Measurements from ENCODE around the gene SORCS2.

Gene SORCS2

DNA sequence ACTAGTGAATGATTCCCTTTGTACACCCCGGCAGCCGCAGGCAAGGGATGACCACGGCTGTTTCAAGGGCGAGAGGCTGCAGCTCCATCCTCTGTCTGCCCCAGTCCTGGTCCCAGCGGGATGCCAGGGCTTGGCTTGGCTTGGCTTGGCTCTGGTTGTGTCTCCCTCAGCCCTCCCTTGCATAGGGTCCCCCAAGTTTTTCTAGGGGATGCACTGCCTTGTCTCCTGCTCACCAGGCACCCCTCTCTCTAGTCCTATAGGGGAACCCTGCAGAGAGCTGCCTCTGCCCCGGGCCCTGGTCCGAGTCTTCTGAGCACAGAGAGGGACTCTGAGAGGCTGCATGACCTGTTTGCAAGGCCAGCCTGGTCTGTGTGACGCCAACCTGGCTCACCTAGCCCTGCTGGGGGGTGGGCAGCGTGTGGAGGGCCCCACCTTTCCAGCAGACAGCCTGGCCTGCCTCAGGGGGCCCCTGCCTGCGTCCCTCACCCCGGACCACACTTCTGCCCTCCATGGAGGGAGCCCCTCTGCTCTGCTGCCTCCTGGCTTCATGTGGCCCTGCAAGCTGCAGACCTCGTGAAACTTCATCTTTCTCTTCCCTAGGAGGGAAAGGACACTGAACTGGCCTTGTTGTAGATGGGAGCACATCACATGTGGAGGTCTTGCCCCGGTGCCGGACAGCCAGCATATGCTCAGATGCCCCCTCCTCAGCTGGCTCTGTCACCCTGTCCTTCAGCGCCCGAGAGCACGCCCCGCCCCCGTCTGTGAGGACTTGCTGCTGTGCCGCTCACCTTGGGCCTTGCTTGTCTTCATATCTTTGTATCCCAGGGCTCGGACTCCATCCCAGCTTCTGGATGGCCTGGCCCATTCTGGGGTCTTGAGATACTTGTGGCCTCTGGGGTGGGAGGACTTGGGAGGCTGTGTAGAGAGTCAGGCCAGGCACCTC lies 16.4 kb downstream of the SORCS2 start:
- TF ChIP-seq TAF1 (IDR thresholded peaks at IDR 0.05; ENCODE audit: borderline replicate concordance, insufficient read depth, low read length) = no peak
- TF ChIP-seq, protein P1, sequence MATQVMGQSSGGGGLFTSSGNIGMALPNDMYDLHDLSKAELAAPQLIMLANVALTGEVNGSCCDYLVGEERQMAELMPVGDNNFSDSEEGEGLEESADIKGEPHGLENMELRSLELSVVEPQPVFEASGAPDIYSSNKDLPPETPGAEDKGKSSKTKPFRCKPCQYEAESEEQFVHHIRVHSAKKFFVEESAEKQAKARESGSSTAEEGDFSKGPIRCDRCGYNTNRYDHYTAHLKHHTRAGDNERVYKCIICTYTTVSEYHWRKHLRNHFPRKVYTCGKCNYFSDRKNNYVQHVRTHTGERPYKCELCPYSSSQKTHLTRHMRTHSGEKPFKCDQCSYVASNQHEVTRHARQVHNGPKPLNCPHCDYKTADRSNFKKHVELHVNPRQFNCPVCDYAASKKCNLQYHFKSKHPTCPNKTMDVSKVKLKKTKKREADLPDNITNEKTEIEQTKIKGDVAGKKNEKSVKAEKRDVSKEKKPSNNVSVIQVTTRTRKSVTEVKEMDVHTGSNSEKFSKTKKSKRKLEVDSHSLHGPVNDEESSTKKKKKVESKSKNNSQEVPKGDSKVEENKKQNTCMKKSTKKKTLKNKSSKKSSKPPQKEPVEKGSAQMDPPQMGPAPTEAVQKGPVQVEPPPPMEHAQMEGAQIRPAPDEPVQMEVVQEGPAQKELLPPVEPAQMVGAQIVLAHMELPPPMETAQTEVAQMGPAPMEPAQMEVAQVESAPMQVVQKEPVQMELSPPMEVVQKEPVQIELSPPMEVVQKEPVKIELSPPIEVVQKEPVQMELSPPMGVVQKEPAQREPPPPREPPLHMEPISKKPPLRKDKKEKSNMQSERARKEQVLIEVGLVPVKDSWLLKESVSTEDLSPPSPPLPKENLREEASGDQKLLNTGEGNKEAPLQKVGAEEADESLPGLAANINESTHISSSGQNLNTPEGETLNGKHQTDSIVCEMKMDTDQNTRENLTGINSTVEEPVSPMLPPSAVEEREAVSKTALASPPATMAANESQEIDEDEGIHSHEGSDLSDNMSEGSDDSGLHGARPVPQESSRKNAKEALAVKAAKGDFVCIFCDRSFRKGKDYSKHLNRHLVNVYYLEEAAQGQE (IDR thresholded peaks at IDR 0.05; ENCODE audit: insufficient read depth in 1 of 2, low read depth in 2 of 2, low read length in 2 of 2) = no peak
- TF ChIP-seq POLR2AphosphoS5 (IDR thresholded peaks at IDR 0.05; ENCODE audit: low read depth, low read length) = no peak
- TF ChIP-seq SIN3A (IDR thresholded peaks at IDR 0.05; ENCODE audit: borderline replicate concordance, insufficient read depth, low read length) = no peak
- no peak for TF ChIP-seq FOXP2 (optimal IDR thresholded peaks at IDR 0.05; ENCODE audit: borderline replicate concordance, extremely low read depth, extremely low read length, insufficient read depth)

DNA sequence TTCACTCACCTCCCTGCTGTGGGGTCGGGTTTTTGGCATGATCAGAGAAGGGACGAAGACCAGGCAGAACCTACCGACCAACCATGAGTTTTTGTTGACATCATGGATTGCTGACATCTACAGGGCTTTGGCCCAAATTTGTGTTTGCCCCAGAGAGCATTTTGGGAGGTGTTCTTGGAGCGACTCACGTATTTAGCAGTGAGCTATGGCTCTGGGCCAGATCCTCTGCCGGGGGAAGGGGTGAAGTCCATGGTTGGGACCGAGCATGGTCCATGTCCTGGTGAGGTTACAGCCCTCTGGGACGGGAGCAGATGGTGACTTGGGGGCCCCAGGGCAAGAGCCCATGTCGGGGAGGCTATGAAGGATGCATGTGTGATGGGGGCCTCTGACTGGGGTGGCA lies 17.4 kb downstream of the SORCS2 start:
- TF ChIP-seq TAF1 (IDR thresholded peaks at IDR 0.05; ENCODE audit: borderline replicate concordance, insufficient read depth, low read length) (no peak), SIN3A (IDR thresholded peaks at IDR 0.05; ENCODE audit: borderline replicate concordance, insufficient read depth, low read length) (no peak)
- TF ChIP-seq, protein P1 (IDR thresholded peaks at IDR 0.05; ENCODE audit: insufficient read depth in 1 of 2, low read depth in 2 of 2, low read length in 2 of 2) = no peak

DNA sequence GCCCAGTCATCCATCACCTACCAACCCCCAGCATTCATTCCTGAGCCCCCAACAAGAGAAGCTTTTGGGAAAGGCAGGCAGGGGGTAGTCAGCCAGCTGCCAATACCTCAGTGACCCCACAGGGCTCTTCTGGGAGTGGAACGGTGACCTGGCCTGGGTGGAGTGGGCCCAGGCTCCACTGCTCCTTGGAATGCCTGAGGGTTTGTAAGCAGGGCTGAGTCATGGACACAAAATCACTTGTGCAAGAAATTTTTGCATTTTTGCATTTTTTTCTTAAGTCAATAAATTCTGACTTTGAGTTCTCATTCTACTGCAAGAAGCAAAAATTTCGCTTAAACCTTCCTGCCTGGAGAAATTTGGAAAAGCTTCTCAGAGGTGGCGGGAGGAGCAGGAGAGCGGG lies 18.5 kb downstream of the SORCS2 start:
- TF ChIP-seq, protein P1 (IDR thresholded peaks at IDR 0.05; ENCODE audit: insufficient read depth in 1 of 2, low read depth in 2 of 2, low read length in 2 of 2) = no peak
- TF ChIP-seq POLR2AphosphoS5 (IDR thresholded peaks at IDR 0.05; ENCODE audit: low read depth, low read length) = no peak
- no peak for TF ChIP-seq SIN3A (IDR thresholded peaks at IDR 0.05; ENCODE audit: borderline replicate concordance, insufficient read depth, low read length)
- TF ChIP-seq TAF1 (IDR thresholded peaks at IDR 0.05; ENCODE audit: borderline replicate concordance, insufficient read depth, low read length) = no peak
- no peak for TF ChIP-seq FOXP2 (optimal IDR thresholded peaks at IDR 0.05; ENCODE audit: borderline replicate concordance, extremely low read depth, extremely low read length, insufficient read depth)

DNA sequence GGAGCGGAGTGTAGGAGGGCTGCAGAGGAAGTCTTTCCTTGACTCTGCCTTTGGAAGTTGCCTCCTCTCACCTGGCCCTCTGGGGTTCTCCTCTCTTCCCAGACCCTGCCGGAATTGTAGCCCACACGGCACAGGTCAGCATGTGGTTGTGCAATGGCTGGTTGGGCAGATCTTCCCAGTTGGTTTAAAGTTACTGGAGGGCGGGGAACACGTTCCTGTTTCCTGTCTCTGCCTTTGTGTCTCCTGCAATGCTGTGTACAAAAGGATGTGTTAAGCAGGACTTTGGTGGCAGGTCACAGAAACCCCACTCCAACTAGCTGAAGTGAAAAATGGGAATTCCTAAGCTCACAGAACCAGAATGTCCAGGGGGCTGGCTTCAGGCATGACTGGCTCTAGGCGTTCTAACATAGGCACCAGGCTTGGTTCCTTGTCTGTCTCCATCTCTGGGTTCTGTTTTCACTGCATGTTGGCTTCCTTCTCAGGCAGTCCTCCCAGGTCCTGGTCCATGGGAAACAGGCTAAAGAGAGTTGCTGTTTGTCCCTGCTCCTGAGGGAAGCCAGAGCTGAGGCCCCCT lies 19.9 kb downstream of the SORCS2 start:
- TF ChIP-seq TAF1 (IDR thresholded peaks at IDR 0.05; ENCODE audit: borderline replicate concordance, insufficient read depth, low read length) (no peak), SIN3A (IDR thresholded peaks at IDR 0.05; ENCODE audit: borderline replicate concordance, insufficient read depth, low read length) (no peak), POLR2AphosphoS5 (IDR thresholded peaks at IDR 0.05; ENCODE audit: low read depth, low read length) (no peak), FOXP2 (optimal IDR thresholded peaks at IDR 0.05; ENCODE audit: borderline replicate concordance, extremely low read depth, extremely low read length, insufficient read depth) (no peak)
- TF ChIP-seq, protein P1 (IDR thresholded peaks at IDR 0.05; ENCODE audit: insufficient read depth in 1 of 2, low read depth in 2 of 2, low read length in 2 of 2) = no peak

Measured in PFSK-1 (cell line).